ENCODE data around the gene EHBP1L1. TPM values are rescaled to one million over a fixed set of nuclear protein-coding genes. Genes with fewer than 3 reads are reported as not detected.

The EHBP1L1 gene
- total RNA-seq, 1 donor from 2014 or later: 10.1 TPM

GRCh38 chr11:65569164-65569972 lies 6.5 kb upstream of the EHBP1L1 start:
- H3K27ac ChIP-seq (ENCODE audit: low read depth, low read length): peak overlapping the region; percentile 72
- peaks cover 2% of the 10 kb centered on the region for H3K36me3 Mint-ChIP-seq (ENCODE audit: low read depth, unreplicated experiment)
- no peaks in the 10 kb centered on the region for H3K27me3 ChIP-seq (ENCODE audit: insufficient read depth, low read length)
- TF ChIP-seq CTCF (IDR thresholded peaks at IDR 0.05; ENCODE audit: insufficient read depth, low read depth, low read length): no peak
- no peak for TF ChIP-seq EZH2 (IDR thresholded peaks at IDR 0.05; ENCODE audit: insufficient read depth, low read length)
- FAIRE-seq: no peak
- H3K9me3 Mint-ChIP-seq (ENCODE audit: unreplicated experiment): no peaks in the 10 kb centered on the region
- H3K4me3 ChIP-seq (ENCODE audit: insufficient read depth, low read depth, low read length): peak overlapping the region; percentile 91
- peaks cover 58% of the 10 kb centered on the region for H3K79me2 ChIP-seq (ENCODE audit: insufficient read depth, low read length)
- peaks cover 25% of the 10 kb centered on the region for H3K4me1 Mint-ChIP-seq (ENCODE audit: low read depth, unreplicated experiment)
- peak overlapping the region; percentile 87 for H3K27ac Mint-ChIP-seq (ENCODE audit: unreplicated experiment)
- peak overlapping the region; percentile 98 for H3K4me2 ChIP-seq (ENCODE audit: low read length)
- no peaks in the 10 kb centered on the region for H3K27me3 Mint-ChIP-seq (ENCODE audit: low read depth, unreplicated experiment)
- peak overlapping the region; percentile 85 for H2AFZ ChIP-seq (ENCODE audit: low read depth, low read length)
- H4K20me1 ChIP-seq (ENCODE audit: insufficient read depth, low read length): peaks cover 27% of the 10 kb centered on the region
- H3K9ac ChIP-seq (ENCODE audit: low read length): peak overlapping the region; percentile 91
- no peak for DNase-seq (ENCODE audit: low read depth)
- H3K36me3 ChIP-seq (ENCODE audit: insufficient read depth, low read length): no peaks in the 10 kb centered on the region
- peaks cover 49% of the 10 kb centered on the region for H3K4me1 ChIP-seq (ENCODE audit: insufficient read depth, low read length)
- H3K4me3 Mint-ChIP-seq (ENCODE audit: unreplicated experiment): peak overlapping the region; percentile 98
- no peaks in the 10 kb centered on the region for H3K9me3 ChIP-seq (ENCODE audit: insufficient read depth, low read depth, low read length)

GRCh38 chr11:65569973-65570918 lies 5.6 kb upstream of the EHBP1L1 start, which contains the start of gene ZNRD2:
TSS of gene ZNRD2 (plus strand) at chr11:65570477. CDS start at chr11:65570492, 15 bp downstream.
- peak within 1 kb of the TSS; percentile 91 for H3K4me3 ChIP-seq (ENCODE audit: insufficient read depth, low read depth, low read length)
- FAIRE-seq (no peak), DNase-seq (ENCODE audit: low read depth) (peak; percentile 97)
- Mint-ChIP-seq H3K4me1 (ENCODE audit: low read depth, unreplicated experiment) (peaks cover 29% of the 10 kb centered on the region), H3K9me3 (ENCODE audit: unreplicated experiment) (no peaks in the 10 kb centered on the region), H3K4me3 (ENCODE audit: unreplicated experiment) (peak within 1 kb of the TSS; percentile 98), H3K27ac (ENCODE audit: unreplicated experiment) (peak within 1 kb of the TSS; percentile 87), H3K27me3 (ENCODE audit: low read depth, unreplicated experiment) (no peaks in the 10 kb centered on the region), H3K36me3 (ENCODE audit: low read depth, unreplicated experiment) (peaks cover 2% of the 10 kb centered on the region)
- H2AFZ ChIP-seq (ENCODE audit: low read depth, low read length): peak within 1 kb of the TSS; percentile 85
- peaks cover 56% of the 10 kb centered on the region for H3K4me1 ChIP-seq (ENCODE audit: insufficient read depth, low read length)
- no peaks in the 10 kb centered on the region for H3K27me3 ChIP-seq (ENCODE audit: insufficient read depth, low read length)
- H3K27ac ChIP-seq (ENCODE audit: low read depth, low read length): peak within 1 kb of the TSS; percentile 72
- H3K4me2 ChIP-seq (ENCODE audit: low read length): peak within 1 kb of the TSS; percentile 98
- H4K20me1 ChIP-seq (ENCODE audit: insufficient read depth, low read length): peaks cover 28% of the 10 kb centered on the region
- peak within 1 kb of the TSS; percentile 91 for H3K9ac ChIP-seq (ENCODE audit: low read length)
- H3K79me2 ChIP-seq (ENCODE audit: insufficient read depth, low read length): peaks cover 58% of the 10 kb centered on the region
- no peaks in the 10 kb centered on the region for H3K36me3 ChIP-seq (ENCODE audit: insufficient read depth, low read length)
- TF ChIP-seq CTCF (IDR thresholded peaks at IDR 0.05; ENCODE audit: insufficient read depth, low read depth, low read length) (peak; percentile 37), EZH2 (IDR thresholded peaks at IDR 0.05; ENCODE audit: insufficient read depth, low read length) (no peak)
- no peaks in the 10 kb centered on the region for H3K9me3 ChIP-seq (ENCODE audit: insufficient read depth, low read depth, low read length)
